HG02588 (cell line): ENCODE measurements around the gene MS4A3.
"Not testable (repeated sequence)": the region's sequence is repeated elsewhere in the genome, so short reads cannot be mapped to it uniquely, and the experiment has no call there.

Source experiments
- ATAC-seq: cut with Tn5 transposase; IDR thresholded peaks from one replicate; pipeline ENCODE4 v1.9.1; 2021; ENCODE audit warnings: mild to moderate bottlenecking, moderate library complexity; ENCODE audit not compliant: unreplicated experiment

The MS4A3 gene, protein sequence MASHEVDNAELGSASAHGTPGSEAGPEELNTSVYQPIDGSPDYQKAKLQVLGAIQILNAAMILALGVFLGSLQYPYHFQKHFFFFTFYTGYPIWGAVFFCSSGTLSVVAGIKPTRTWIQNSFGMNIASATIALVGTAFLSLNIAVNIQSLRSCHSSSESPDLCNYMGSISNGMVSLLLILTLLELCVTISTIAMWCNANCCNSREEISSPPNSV

GRCh38 chr11:60056349-60056969, at the start of gene MS4A3:
TSS of gene MS4A3 (plus strand) at chr11:60056665. CDS start at chr11:60061161, 4,496 bp downstream.
- ATAC-seq: no peak

- no peak for ATAC-seq
Observed at GRCh38 chr11:60016881-60017280, 39.6 kb upstream of the MS4A3 start, which contains the start of gene OOSP4B. TSS of gene OOSP4B (plus strand) at chr11:60017181.

DNA sequence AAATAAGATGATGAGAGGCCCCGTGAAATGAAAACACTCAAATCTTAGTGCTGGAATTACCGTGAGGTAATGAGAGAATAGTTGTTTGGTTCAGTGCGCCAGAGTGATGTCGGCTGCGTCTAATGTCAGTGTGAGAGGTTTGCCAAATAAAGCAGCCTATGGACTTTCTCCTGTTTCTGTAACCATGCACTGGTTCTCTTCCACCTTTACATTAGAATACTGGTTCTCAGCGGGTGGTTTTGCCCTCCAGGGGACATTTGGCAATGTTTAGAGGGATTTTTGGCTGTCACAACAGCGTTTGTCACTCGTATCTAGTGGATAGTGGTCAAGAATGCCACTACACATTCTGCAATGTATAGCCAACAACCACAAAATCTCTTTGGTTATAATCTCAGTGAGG, 38.4 kb upstream of the MS4A3 start:
- ATAC-seq: no peak

GRCh38 chr11:60020376-60020775, 36.1 kb upstream of the MS4A3 start:
- ATAC-seq: not testable (repeated sequence)

GRCh38 chr11:60029015-60029632, 27.3 kb upstream of the MS4A3 start:
- ATAC-seq: no peak

DNA sequence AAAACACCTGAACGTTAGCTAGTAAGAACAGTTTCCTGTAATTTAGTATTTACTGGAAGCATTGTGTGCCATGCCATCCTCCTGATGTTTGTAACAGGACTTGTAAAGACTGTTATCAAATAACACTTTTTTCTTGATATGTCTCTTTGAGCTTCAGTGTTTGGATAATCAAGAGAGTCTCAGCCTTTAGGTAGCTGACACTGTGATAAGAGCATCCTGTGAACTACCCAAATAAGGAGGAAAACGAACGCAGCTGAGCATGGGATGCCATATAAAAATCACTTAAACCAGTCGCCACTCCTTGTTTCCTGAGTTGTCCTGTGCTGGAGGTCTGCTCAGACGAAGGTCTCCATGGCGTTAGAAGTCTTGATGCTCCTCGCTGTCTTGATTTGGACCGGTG, 16.4 kb upstream of the MS4A3 start, which contains the start of gene OOSP2:
TSS of gene OOSP2 (plus strand) at position 301 of the 400 bp plus-strand sequence. CDS start at position 352, 51 bp downstream.
- ATAC-seq: no peak

- not testable (repeated sequence) for ATAC-seq
Observed at GRCh38 chr11:60050422-60050821, 6.0 kb upstream of the MS4A3 start.

DNA sequence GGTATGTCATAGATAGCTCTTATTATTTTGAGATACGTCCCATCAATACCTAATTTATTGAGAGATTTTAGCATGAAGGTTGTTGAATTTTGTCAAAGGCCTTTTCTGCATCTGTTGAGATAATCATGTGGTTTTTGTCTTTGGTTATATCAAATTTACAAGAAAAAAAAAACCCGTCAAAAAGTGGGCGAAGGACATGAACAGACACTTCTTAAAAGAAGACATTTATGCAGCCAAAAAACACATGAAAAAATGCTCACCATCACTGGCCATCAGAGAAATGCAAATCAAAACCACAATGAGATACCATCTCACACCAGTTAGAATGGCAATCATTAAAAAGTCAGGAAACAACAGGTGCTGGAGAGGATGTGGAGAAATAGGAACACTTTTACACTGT, 5.6 kb upstream of the MS4A3 start:
- ATAC-seq: not testable (repeated sequence)

GRCh38 chr11:60059052-60059451, 2.6 kb downstream of the MS4A3 start:
- no peak for ATAC-seq

DNA sequence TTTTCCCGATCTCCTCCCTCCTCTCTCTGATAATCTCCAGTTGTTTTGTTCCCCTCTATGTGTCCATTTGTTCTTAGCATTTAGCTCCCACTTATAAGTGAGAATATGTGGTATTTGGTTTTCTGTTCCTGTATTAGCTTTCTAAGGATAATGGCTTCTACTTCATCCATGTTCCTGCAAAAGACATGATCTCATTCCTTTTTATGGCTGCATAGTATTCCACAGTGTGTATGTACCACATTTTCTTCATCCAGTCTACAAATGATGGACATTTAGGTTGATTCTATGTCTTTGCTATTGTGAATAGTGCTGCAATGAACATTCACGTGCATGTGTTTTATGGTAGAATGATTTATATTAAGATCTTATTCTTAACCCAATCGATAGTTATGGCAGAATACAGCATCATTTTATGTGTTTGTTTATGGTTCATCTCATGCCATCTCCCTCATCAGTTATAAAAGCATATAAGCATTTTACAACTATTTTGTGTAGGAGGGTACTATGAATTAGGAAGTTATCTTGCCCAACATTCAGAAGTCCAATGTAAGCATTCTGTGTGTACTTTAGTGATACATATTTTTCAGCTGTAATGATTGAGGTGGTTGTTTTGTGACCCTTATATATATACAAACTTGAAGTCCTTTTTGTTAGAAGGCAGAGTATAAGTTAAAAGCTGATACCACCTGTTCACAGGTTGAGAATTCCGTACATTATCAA, 3.2 kb downstream of the MS4A3 start:
- no peak for ATAC-seq

- no peak for ATAC-seq
Observed at GRCh38 chr11:60064111-60064510, 7.6 kb downstream of the MS4A3 start.

GRCh38 chr11:60065801-60066200, 9.3 kb downstream of the MS4A3 start:
- ATAC-seq: no peak

GRCh38 chr11:60069450-60069849, 13.0 kb downstream of the MS4A3 start:
- ATAC-seq: no peak

DNA sequence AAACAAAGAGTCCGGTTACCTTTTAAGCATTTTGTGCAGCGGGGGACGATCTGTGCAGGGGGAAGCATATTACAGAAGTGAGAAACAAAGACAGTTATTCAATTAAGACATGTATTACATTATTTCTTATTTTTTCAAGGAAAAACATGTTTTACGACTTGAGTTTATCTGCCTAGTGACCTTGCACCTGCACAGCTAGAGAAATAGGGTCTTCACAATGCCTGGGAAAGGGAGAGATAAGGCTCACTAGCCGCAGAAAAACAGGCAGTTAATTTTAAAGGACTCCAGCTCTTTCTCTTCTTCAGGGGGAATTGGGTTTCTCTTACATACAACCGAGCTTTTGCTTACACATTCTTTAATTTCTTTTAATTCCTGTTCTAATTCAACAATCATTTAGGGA, 15.2 kb downstream of the MS4A3 start:
- ATAC-seq: not testable (repeated sequence)

- no peak for ATAC-seq
Observed at GRCh38 chr11:60077216-60077817, 20.9 kb downstream of the MS4A3 start.

GRCh38 chr11:60077981-60078380, 21.5 kb downstream of the MS4A3 start:
- no peak for ATAC-seq

GRCh38 chr11:60078745-60079144, 22.3 kb downstream of the MS4A3 start:
- no peak for ATAC-seq

DNA sequence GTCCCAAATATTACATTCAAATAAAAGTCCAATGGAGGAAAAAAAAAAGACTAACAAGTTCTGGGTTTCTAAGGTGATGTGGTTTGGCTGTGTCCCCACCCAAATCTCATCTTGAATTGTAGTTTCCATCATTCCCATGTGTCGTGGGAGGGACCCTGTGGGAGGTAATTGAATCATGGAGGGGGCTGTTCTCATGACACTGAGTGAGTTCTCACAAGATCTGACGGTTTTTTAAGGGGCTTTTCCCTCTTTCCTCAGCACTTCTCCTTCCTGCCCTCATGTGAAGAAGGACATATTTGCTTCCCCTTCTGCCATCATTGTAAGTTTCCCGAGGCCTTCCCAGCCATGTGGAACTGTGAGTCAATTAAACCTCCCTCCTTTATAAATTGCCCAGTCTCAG, 24.1 kb downstream of the MS4A3 start:
- ATAC-seq: no peak

GRCh38 chr11:60084631-60085273, 28.3 kb downstream of the MS4A3 start:
- ATAC-seq: no peak

GRCh38 chr11:60085909-60086308, 29.4 kb downstream of the MS4A3 start:
- ATAC-seq: no peak

- no peak for ATAC-seq
Observed at GRCh38 chr11:60087239-60087638, 30.8 kb downstream of the MS4A3 start.
